H1 (cell line): ENCODE data around the gene ANKS1A.

Experiments used
- EZH2 ChIP-seq: fragments of 200-600 bp; sonication (generic); IDR thresholded peaks from 2 replicates; pipeline ENCODE4 v1.7.1; 2012; ENCODE audit warnings: low read depth, mild to moderate bottlenecking, moderate library complexity, low read length, inconsistent platforms; ENCODE audit not compliant: severe bottlenecking
- HDAC2 ChIP-seq, 2 experiments: fragments of 300-600 bp in 1 of 2; sonication (generic) in 1 of 2; IDR thresholded peaks; 2 replicates each; pipeline ENCODE4 v1.6.1; 2011 to 2012; ENCODE audit warnings: low read depth in 2 of 2, low read length in 2 of 2, mild to moderate bottlenecking in 2 of 2, moderate library complexity in 2 of 2, borderline replicate concordance in 1 of 2, inconsistent platforms in 1 of 2
- JUN ChIP-seq: IDR thresholded peaks from 2 replicates; pipeline ENCODE4 v1.6.1; 2011; ENCODE audit warnings: low read depth, mild to moderate bottlenecking, improper control_type of control experiment, low read length
- JUND ChIP-seq: IDR thresholded peaks from 2 replicates; pipeline ENCODE4 v1.6.1; 2011; ENCODE audit warnings: mild to moderate bottlenecking, improper control_type of control experiment, low read length
- MAFK ChIP-seq: IDR thresholded peaks from 2 replicates; pipeline ENCODE4 v1.6.1; 2012; ENCODE audit warnings: low read depth, mild to moderate bottlenecking, improper control_type of control experiment, low read length
- PHF8 ChIP-seq: fragments of 200-600 bp; sonication (generic); conservative IDR thresholded peaks from 2 replicates; pipeline ENCODE4 v1.7.1; 2012; ENCODE audit warnings: low read depth, mild to moderate bottlenecking, inconsistent platforms, low read length, moderate library complexity
- POLR2A ChIP-seq, 2 experiments: IDR thresholded peaks; 1 replicate in 1 of 2; 2 replicates in 1 of 2; pipeline ENCODE4 v1.6.1; 2011; ENCODE audit warnings: low read depth in 2 of 2, low read length in 2 of 2, mild to moderate bottlenecking in 2 of 2; ENCODE audit errors: control extremely low read depth in 1 of 2
- SAP30 ChIP-seq: fragments of 300-600 bp; sonication (generic); IDR thresholded peaks from 2 replicates; pipeline ENCODE4 v1.7.1; 2012; ENCODE audit warnings: low read length, moderate library complexity, mild to moderate bottlenecking, inconsistent platforms; ENCODE audit not compliant: insufficient read depth, insufficient replicate concordance
- SIN3A ChIP-seq, 2 experiments: IDR thresholded peaks in 1 of 2; conservative IDR thresholded peaks in 1 of 2; 2 replicates each; pipeline ENCODE4 v1.6.1; 2011 to 2012; ENCODE audit warnings: low read length in 2 of 2, improper control_type of control experiment in 1 of 2, low read depth in 1 of 2, mild to moderate bottlenecking in 1 of 2
- SP4 ChIP-seq: IDR thresholded peaks from 2 replicates; pipeline ENCODE4 v1.6.1; 2012; ENCODE audit warnings: low read length, inconsistent platforms
- TF ChIP-seq, protein P1 (sequence below): IDR thresholded peaks from 2 replicates; pipeline ENCODE4 v1.6.1; 2012; ENCODE audit warnings: inconsistent platforms
- TF ChIP-seq, protein P2 (sequence below), 3 experiments: IDR thresholded peaks; 1 replicate in 2 of 3; 2 replicates in 1 of 3; pipeline versions ENCODE4 v1.5.1 to v1.6.1; 2011; ENCODE audit warnings: low read length in 3 of 3, mild to moderate bottlenecking in 3 of 3, inconsistent platforms in 2 of 3, low read depth in 1 of 3, moderate library complexity in 1 of 3; ENCODE audit not compliant: insufficient read depth in 1 of 3; ENCODE audit errors: control extremely low read depth in 1 of 3
- TF ChIP-seq, protein P3 (sequence below): IDR thresholded peaks from 2 replicates; pipeline ENCODE4 v1.6.1; 2011; ENCODE audit warnings: low read depth, mild to moderate bottlenecking, low read length; ENCODE audit not compliant: insufficient read depth

DNA sequence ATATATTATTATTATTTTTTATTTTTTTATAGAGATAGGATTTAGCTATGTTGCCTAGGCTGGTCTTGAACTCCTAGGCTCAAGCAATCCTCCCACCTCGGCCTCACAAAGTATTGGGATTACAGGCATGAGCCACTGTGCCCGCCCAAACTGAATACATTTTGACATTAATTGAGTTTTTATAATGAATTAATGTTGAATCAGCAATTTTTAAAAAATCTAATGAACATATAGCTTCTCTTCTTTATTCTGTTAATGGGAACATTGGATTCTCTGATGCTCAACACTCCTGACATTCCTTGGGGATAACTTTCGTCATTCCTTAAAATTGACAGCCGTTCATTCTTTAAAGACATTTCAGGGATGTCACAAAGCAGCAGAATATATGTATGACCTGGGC, 52.4 kb downstream of the ANKS1A start:
- no peak for TF ChIP-seq JUND
- no peak for TF ChIP-seq JUN
- TF ChIP-seq SIN3A (conservative IDR thresholded peaks at IDR 0.05 in 1 of 2, IDR thresholded peaks at IDR 0.05 in 1 of 2; ENCODE audit: low read depth in 1 of 2, low read length in 2 of 2), result no peak
- TF ChIP-seq, protein P1, sequence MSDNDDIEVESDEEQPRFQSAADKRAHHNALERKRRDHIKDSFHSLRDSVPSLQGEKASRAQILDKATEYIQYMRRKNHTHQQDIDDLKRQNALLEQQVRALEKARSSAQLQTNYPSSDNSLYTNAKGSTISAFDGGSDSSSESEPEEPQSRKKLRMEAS, result no peak
- TF ChIP-seq MAFK, result peak; percentile 86; the same call in 1 of the 2 replicates
- TF ChIP-seq, protein P2, sequence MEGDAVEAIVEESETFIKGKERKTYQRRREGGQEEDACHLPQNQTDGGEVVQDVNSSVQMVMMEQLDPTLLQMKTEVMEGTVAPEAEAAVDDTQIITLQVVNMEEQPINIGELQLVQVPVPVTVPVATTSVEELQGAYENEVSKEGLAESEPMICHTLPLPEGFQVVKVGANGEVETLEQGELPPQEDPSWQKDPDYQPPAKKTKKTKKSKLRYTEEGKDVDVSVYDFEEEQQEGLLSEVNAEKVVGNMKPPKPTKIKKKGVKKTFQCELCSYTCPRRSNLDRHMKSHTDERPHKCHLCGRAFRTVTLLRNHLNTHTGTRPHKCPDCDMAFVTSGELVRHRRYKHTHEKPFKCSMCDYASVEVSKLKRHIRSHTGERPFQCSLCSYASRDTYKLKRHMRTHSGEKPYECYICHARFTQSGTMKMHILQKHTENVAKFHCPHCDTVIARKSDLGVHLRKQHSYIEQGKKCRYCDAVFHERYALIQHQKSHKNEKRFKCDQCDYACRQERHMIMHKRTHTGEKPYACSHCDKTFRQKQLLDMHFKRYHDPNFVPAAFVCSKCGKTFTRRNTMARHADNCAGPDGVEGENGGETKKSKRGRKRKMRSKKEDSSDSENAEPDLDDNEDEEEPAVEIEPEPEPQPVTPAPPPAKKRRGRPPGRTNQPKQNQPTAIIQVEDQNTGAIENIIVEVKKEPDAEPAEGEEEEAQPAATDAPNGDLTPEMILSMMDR (IDR thresholded peaks at IDR 0.05; ENCODE audit: control extremely low read depth in 1 of 3, insufficient read depth in 1 of 3, low read depth in 1 of 3, low read length in 3 of 3), result no peak
- no peak for TF ChIP-seq PHF8
- TF ChIP-seq, protein P3, sequence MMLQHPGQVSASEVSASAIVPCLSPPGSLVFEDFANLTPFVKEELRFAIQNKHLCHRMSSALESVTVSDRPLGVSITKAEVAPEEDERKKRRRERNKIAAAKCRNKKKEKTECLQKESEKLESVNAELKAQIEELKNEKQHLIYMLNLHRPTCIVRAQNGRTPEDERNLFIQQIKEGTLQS, result no peak
- no peak for TF ChIP-seq POLR2A (IDR thresholded peaks at IDR 0.05; ENCODE audit: control extremely low read depth in 1 of 2, low read depth in 2 of 2, low read length in 2 of 2)
- no peak for TF ChIP-seq HDAC2 (IDR thresholded peaks at IDR 0.05; ENCODE audit: borderline replicate concordance in 1 of 2, low read depth in 2 of 2, low read length in 2 of 2)
- no peak for TF ChIP-seq SAP30
- TF ChIP-seq EZH2, result no peak
- TF ChIP-seq SP4, result no peak
